ENCODE measurements around the gene CPA3.

The CPA3 gene

DNA sequence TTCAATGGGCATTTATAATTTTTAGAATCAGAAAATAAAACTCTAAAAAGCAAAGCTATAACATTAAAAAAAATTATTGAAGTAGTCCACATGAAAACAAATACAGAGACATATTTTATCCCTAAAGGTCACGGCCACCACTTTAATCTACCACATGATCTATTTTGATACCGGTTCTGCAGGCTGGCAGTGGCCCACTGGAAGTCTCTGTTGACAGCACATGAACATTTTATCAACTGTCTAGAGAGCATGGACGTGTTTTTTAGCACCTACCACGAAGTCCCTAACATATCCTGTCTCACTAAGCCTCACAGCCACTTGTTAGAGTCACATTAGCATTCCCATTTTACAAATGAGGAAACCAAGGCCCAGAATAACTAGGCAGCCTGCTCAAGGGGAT is 1.8 kb upstream of the CPA3 start:
- DNase-seq = no peak

GRCh38 chr3:148863814-148864213 is 1.3 kb upstream of the CPA3 start:
- DNase-seq = no peak

- no peak for DNase-seq
Observed at GRCh38 chr3:148866261-148866660, 1.2 kb downstream of the CPA3 start.

DNA sequence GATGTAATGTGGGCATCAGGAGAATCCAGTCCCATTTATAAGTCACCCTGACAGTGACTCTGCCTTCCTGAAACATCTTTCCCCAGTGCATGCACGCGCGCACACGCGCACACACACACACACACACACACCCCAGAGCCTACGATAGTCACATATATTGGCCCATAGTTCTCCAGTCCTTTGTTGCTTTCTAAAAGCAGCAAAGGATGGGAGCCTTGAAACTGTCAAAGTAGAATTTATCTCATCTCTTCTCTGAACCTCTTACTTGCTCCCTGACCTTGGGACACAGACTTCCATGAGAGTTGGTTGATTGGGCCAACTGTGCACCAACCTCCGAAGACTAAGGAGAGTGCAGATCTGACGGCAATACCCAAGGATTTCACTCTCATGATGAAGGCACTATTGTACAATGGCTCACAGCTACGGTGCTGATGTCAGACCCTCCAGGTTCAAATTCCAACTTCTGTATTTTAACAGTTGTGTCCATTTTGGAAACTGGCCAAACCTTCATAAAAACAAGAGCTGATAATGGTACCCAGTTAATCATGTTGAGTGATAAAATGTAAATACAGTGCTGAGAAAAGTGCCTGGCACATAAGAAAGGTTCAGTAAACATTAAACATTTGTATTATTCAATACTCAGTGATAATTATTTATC is 8.3 kb downstream of the CPA3 start:
- peak; percentile 41 for DNase-seq

DNA sequence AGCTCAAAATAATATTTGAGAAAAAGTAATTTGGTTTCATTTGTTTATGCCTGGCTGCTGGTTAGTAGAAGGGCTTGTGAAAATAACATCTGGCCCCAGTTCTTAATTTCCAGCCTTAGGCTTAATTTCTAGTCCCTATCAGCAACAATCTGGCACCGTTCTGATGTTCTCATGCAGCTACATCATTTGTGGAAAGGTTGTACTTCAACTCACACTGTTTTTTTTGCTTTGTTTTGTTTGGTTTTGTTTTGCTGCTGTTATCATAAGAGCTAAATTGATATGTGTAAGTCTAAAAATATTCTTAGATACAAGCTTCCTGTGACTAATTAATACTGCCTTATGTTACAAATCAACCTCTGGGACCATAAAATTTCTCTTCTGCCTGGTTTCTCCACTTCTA is 8.9 kb downstream of the CPA3 start:
- DNase-seq = peak; percentile 24

- DNase-seq = no peak
Observed at GRCh38 chr3:148878095-148878494, 13.0 kb downstream of the CPA3 start.

- peak; percentile 60 for DNase-seq
Observed at GRCh38 chr3:148879256-148879655, 14.2 kb downstream of the CPA3 start.

GRCh38 chr3:148880681-148881080 is 15.6 kb downstream of the CPA3 start:
- DNase-seq = no peak

DNA sequence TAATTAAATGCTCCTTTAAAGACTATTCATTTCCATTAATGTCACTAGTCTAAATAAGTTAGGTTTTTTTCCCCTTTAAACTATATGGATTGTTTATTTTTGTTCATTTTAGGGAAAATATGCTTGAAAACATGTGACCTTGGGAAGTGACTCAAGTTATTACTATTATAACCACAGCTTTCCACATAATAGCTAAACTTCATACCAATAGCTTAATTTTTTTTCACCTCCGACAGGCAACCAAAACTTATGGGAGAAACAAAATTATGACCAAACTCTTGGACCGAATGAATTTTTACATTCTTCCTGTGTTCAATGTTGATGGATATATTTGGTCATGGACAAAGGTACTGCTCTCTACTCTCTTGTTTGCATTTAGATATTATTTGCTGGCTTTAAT is 16.2 kb downstream of the CPA3 start:
- DNase-seq = no peak

DNA sequence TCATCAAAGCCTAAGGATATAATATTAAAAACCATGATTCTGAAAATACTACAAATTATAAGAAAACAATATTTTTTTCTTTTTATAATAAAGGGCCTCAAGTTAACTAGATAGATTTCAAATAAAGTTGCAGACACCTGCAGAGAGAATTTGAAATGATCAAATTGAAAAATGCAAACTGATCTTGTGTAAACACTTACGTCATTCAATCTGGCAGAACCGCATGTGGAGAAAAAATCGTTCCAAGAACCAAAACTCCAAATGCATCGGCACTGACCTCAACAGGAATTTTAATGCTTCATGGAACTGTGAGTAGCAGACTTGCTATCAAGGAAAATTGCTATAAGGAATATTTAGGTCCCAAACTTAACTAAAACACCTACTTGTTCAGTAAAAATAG is 17.2 kb downstream of the CPA3 start:
- DNase-seq = peak; percentile 55

GRCh38 chr3:148883163-148883562 is 18.1 kb downstream of the CPA3 start:
- DNase-seq = no peak

DNA sequence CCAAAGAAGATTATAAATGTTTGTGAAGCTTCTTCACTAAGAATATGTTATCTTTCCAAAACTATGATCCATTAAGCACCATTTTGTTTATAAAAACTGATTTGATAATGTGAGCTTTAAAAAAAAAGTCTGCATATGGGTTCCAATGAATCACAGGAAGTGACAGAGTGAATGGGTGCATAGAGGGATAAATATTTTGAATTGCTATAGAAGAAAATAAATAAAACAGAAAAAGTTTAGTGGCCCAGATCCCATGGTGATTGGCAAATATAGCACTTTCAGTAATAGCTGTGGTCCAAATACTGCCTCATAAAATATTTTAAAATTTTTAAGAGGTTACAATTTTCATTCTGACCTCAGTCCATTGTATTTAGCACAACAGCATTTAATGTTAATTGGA is 19.2 kb downstream of the CPA3 start:
- no peak for DNase-seq

GRCh38 chr3:148889828-148890227 is 24.7 kb downstream of the CPA3 start:
- DNase-seq = no peak

DNA sequence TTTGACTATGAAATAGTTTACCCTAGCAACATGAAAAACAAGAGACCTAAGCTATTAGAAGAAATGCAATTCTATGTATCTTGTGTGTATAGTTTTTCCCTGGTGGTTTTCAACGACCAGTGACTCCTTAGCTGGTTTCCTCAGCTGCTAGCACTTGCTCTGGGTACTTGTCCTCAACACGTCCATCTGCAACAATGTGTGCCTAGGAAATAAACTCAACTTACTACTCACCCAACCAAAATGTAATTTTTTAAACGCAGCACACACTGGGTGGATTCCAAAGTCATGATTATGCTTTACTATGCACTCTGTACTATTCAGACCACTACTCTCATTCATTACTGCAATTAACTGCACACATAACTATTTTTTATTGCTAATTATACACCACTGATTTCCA is 31.0 kb downstream of the CPA3 start:
- DNase-seq = no peak

DNA sequence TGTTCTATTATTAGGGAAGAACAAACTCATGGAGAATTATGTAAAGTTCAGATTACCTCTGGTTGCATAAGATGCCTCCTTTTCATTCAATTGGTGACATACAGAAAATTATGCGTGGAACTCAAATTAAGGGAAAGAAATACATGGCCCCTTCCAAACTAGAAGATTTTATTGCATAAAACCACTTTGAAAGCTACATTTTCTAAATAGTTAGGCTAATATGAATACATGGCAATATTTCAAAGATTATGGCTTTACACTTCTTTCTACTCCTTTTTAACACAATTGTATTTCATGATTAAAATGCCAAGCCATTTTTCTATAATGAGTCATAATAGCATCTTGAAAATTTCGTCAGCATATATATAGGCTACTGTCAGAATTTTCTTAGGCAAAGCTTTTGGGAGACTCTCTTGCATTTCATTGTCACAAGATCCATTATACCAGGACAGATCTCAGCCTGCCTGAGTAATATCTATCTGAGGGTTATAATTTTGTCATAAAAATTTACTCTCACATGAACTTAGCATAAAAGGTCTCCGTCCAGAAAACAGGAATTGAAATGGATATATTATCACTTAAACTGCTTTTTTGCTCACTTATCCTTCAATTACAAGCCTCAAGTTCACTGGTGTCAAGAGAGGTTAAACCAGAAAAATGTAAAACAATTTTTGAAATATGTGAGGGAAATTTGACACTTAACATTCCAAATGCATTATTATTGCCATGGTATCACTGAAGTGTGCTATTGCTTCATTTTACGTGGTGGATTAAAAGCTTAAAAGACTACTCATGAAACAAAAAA is 37.1 kb downstream of the CPA3 start:
- no peak for DNase-seq

DNA sequence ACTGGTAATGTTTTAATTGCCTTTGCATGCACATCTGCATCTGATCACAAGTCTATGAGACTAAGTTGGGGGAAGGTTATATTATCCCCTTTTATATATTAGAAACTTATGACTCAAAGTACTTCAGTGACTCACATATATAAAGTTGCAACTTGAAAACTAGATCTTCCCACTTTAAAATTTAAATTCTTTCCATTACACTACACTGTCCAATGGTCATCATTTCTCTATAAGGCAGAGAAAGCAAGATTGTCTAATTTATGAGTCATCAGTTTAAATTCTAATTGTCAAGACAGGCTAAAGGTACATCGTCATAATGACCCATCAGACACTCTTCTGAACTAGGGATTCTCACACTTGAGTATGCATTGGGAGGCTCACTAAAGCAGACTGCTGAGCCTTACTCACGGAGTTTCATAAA is 37.9 kb downstream of the CPA3 start:
- no peak for DNase-seq

GRCh38 chr3:148903941-148904340 is 38.8 kb downstream of the CPA3 start:
- no peak for DNase-seq

- DNase-seq = no peak
Observed at GRCh38 chr3:148906667-148907066, 41.6 kb downstream of the CPA3 start.

GRCh38 chr3:148911173-148911572 is 46.1 kb downstream of the CPA3 start:
- no peak for DNase-seq

- no peak for DNase-seq
Observed at GRCh38 chr3:148911592-148911991, 46.5 kb downstream of the CPA3 start.

GRCh38 chr3:148914936-148915690 is 50.0 kb downstream of the CPA3 start:
- DNase-seq = no peak

DNA sequence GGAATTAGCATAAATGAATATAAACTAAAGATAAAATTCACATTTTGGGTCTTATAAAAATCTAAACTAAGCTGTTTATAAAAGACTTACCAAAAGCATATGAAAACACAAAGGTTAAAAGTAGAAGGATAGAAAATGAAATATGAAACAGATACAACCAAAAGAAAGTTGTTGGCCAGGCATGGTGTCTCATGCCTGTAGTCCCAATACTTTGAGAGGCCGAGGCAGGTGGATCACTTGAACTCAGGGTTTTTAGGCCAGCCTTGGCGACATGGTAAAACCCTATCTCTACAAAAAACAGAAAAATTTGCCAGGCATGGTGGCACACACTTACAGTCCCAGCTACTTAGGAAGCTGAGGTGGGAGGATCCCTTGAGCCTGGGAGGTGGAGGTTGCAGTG is 51.0 kb downstream of the CPA3 start:
- no peak for DNase-seq

GRCh38 chr3:148922467-148922866 is 57.4 kb downstream of the CPA3 start:
- no peak for DNase-seq

- DNase-seq = no peak
Observed at GRCh38 chr3:148923592-148923991, 58.5 kb downstream of the CPA3 start.
